ENCODE measurements around the gene CFAP107.

The CFAP107 gene

DNA sequence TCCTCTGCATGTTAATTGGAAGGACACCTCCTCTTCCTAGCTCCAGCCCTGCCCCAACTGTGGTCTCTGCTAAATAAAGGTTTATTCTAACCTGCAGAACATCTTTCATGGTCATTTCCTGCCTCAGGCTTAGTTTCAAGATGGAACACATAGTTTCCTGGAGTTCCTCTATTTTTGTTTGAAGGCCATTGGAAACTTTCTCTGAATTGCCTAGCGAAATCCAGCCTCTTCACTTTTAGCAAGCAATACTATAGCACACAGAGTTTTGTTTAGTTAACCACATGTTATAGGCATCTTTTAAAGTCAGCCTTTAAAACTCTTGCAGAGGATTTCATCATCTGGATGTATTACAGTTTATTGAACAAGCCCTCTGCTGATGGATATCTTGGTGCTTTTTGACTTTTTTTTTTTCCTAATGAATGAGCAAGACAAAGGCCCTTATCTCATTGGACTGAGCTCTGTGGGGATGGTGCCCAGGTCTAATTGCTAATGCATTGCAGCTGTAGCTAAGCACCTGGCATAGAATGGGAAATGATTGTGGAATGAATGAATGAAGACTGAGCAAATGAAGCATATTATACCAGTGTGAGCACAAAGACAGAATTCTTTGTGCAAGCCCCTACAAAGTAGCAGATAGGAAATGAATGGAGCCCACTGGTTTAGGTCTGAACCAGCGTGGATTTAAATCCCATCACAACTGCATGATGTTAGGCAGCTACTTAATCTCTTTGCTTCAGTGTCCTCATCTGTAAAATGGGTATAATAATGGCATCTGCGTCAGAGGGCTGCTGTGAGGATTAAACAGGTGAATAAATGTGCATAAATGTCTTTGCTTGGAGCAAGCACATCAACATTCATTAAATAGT lies 641 bp upstream of the CFAP107 start:
- DNase-seq: no peak

DNA sequence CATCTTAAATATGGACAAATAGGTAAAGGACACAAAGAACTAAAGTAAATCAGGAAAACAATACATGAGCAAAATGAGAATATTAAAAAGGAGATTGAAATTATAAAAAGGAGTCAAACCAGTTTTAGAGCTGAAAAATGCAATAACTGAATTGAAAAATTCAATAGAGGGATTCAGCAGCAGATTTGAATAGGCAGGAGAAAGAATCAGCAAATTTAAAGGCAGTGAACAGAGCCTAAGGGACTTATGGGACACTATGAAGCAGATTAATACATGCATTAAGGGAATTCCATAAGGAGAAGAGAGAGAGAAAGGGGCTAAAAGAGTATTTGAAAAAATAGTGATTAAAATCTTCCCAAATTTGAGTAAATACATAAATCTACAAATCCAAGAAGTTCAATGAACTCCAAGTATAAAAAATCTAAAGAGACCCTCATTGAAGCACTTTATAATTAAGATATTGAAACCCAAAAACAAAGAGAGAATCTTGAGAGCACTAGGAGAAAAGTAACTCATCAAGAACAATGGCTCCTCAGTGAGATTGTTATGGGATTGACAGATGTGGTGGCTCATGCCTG lies 2.9 kb downstream of the CFAP107 start:
- DNase-seq: no peak

DNA sequence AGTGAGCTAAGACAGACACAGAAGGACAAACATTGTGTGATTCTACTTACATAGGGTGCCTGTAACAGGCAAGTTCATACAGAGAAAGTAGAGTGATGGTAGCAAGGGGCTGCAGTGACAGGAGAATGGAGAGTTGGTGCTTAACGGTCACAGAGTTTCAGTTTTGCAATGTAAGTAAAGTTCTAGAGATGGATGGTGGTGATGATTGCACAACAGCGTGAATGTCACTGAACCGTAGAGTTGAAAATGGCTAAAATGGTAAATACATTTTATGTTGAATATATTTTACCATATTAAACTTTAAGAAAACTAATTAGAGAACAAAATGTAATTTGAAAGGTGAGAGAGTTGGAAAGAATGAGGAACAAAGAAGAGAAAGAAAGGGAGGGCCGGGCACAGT lies 8.7 kb downstream of the CFAP107 start:
- DNase-seq: no peak

DNA sequence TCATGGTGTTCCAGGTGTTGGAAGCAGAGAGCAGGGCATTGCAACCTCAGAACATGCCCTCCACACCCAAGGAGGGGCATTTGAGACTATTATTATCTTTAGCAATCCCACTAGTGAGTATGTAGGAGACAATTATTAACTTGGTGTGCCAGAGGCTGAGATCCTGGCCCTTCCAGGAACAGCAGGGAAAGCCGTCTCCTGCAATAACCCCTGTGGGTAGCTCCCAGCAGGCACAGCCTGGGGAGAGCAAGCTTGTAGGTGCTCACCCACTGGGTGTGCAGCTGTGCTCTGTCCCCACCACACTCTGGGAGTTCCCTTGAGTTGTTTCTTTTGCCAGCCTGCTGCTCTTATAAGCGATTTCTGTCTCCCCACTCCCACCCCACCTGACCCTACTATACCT lies 10.3 kb downstream of the CFAP107 start:
- no peak for DNase-seq

DNA sequence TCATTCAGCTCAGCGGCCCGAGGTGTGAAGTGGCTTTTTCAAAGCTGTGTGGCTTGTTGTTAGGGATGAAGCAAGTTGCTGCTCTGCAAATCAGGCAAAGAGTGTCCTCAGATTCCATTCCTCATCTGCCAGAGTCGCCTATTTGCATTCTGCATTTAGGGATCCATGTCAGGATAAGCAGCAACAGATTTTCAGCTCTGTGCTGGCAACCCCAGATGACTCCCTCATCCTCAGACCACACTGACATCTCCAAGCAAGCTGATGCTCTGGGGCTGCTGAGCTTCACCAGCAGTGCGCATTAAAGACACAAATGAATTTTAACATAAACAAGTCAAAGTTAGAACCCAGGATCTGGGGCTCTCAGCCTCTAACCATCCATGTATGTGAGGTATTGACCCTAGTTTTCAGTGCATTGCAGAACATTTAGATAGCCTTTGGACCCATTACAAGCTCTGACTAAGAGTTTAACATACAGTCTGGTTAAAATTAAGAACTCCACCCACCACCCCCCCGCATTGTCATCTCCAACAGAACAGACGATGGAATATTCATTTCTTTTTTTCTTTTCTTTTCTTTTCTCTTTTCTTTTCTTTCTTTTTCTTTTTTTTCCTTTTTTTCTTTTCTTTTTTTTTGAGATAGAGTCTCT lies 10.9 kb downstream of the CFAP107 start:
- DNase-seq: no peak

GRCh38 chr1:12757836-12758235 lies 11.8 kb downstream of the CFAP107 start:
- DNase-seq: no peak

GRCh38 chr1:12760256-12760795 lies 14.3 kb downstream of the CFAP107 start:
- DNase-seq: no peak

DNA sequence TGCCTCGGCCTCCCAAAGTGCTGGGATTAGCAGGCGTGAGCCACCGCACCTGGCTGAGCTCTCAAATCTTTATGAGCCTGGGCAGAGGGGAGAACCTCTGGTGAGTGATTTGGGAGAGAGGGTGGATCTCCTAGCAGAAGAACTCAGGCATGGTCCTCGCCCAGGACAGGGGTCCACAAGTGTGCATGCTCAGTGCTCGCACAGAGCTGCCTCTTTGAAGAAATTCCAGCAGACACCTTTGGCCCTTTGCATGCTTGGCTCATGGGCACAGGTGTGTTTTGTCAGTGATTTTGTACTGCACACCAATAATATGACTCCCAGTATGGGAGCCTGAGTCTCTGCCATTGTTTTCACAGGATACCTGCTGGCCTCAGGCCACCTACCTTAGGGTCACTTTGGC lies 15.8 kb downstream of the CFAP107 start:
- no peak for DNase-seq

DNA sequence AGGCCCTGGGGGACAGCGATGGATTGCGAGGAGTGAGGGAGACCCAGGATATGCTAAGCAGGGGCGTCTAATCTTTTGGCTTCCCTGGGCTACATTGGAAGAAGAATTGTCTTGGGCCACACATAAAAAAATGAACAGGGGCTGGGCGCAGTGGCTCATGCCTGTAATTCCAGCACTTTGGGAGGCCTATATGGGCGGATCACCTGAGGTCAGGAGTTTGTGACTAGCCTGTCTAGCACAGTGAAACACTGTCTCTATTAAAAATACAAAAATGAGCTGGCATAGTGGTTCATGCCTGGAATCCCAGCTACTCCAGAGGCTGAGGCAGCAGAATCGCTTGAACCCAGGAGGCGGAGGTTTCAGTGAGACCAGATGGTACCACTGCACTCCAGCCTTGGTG lies 16.8 kb downstream of the CFAP107 start:
- no peak for DNase-seq

- DNase-seq: no peak
Observed at GRCh38 chr1:12763479-12763878, 17.5 kb downstream of the CFAP107 start.

DNA sequence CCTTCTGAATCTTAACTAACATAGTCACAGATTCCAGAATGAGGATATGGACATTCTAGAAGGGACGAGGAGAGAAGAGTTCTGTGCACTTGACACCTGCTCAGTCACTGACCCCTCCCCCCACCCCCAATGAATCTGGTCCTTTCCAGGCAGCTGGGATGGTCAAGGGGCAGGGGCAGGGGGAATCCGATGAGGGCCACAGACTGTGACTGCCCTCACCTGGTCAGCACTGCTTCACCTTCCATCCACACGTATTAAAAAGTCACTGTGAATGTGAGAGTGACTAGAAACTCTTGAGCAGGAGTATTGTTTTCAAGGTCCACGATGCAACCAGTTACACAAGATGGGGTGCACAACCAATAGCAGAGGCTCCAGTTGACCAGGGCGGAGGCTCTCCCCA lies 18.0 kb downstream of the CFAP107 start:
- DNase-seq: no peak

- no peak for DNase-seq
Observed at GRCh38 chr1:12769031-12769430, 23.0 kb downstream of the CFAP107 start.

- no peak for DNase-seq
Observed at GRCh38 chr1:12769976-12770505, 24.0 kb downstream of the CFAP107 start.

- DNase-seq: no peak
Observed at GRCh38 chr1:12770620-12771019, 24.6 kb downstream of the CFAP107 start.

GRCh38 chr1:12771186-12771585 lies 25.2 kb downstream of the CFAP107 start:
- DNase-seq: no peak

GRCh38 chr1:12772520-12772919 lies 26.5 kb downstream of the CFAP107 start:
- DNase-seq: no peak

DNA sequence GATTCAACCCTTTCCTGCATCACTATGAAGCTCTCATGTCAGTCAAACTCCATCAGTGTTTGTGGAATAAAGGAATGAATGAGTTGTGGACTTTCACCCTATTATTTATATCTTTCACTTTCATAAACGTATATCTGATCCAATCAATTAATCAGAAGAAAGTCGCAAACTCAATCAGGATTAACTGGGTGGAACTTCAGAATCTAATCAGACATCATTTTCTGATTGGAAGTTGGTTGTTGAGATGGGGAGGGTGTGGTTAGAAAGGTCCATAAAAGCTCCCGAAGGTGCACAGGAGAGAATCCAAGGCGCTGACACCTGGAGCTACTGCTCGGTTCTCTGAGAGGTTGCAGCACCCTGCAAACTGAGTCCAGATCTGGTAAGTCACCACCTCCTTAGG lies 27.4 kb downstream of the CFAP107 start, which contains the start of gene PRAMEF12:
TSS of gene PRAMEF12 (plus strand) at position 301 of the 400 bp plus-strand sequence. CDS start 1,130 bp downstream, outside the sequence.
- DNase-seq: no peak

GRCh38 chr1:12774801-12775345 lies 28.9 kb downstream of the CFAP107 start:
- DNase-seq: no peak

GRCh38 chr1:12775443-12775842 lies 29.4 kb downstream of the CFAP107 start:
- DNase-seq: no peak

GRCh38 chr1:12776801-12777557 lies 31.0 kb downstream of the CFAP107 start:
- no peak for DNase-seq

GRCh38 chr1:12778061-12778460 lies 32.1 kb downstream of the CFAP107 start:
- no peak for DNase-seq

- DNase-seq: no peak
Observed at GRCh38 chr1:12778907-12779306, 32.9 kb downstream of the CFAP107 start.

Measured in NCI-H1436 (cell line).